NCI-H146 treated with DMSO at 0.1 percent for 48 hours (cell line): ENCODE data around the gene SALL2.

ENCODE experiments used
- DNase-seq: peaks from one replicate; lab custom pipeline; 2025; ENCODE audit not compliant: unreplicated experiment; lab: John Stamatoyannopoulos, UW

SALL2 gene

DNA sequence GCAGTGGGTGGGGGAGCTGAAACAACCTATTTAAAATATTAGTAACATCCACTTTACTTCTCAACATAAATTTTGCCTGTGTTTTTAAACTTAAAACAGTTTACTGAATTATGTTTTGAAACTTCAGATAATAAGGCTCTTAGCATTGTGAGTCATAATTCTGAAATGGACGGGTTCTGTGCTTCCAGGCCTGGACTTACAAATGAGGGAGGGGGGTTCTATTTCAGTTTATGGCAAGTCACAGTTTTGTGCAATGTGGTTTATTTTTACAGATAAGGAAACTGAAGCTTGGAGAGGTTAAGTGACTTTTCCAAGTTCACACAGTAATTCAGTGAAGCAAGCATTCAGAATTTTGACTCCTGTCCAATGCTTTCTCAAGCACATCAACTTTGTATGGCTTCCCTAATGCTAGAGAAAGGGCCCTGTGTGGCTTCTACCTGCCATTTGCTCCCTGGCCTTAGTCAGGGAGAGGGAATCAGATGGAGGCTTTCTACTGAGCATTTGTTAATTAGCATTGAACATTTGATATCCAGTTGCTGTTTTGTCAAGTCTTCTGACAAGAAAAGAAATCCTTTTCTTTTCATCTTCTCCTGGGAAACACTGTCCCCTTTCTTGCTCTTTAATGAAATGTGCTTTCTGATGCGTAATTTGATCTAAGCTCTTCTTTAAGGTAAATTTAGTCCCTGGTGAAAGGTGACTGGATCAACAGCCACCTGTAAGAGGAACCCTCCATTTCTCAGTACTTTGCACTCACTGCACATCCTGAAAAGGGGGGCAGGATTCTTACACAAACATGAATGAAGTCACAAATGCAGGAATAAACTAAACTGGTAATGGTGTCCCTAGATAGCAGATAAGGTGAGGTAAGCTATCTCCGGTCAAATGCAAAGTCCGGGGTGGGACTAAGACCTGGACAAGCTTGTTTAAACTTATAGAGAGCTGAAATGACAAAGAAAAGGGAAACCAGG is 2.5 kb upstream of the SALL2 start:
- DNase-seq = no peak

DNA sequence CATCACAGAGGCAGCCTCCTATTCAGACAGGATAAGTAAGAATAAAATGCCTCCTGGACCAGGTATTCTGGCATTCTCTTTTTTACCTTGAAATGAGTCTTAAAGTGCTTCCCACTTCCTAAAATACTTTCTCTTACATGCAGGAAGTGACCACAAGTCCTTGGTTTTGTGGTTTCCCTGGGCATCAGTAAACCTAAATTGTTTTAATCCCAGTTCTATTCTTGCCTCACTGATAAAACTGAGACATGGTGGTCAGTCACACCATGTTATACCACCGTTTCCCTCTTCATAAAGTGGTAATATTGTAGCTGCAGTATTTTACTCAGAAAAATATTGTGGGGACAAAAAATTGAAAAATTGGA is 1.2 kb upstream of the SALL2 start:
- DNase-seq = no peak

DNA sequence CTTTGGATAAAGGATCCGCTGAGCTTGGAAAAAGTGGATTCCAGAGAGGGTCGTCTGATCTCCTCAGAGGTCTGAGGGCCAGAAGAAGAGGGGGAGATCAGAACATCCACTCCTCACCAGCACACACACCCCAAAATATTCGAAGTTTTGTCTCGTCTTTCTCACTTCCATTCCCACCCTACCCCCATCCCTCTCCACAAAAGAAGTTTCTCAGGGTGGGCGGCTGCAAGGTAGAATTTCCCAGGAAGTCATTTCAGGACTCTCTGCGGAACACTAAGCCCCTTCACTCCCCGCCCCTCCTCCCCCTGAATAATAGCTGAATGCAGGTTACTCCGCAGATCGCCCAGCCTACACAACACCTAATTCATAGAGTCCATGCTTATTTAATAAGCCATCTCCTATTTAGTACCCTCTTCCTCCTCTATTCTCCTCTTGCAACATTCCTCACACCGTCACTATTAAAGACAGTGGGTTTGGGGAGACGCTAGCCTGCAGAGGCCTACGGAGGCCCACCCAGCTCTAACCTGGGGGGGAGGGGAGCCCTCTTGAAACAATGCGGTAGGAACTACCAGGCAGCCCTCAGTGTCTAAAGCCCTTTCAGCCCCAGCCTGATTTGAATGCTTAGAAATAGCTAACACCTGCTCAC is 649 bp upstream of the SALL2 start:
- peak; percentile 52 for DNase-seq

DNA sequence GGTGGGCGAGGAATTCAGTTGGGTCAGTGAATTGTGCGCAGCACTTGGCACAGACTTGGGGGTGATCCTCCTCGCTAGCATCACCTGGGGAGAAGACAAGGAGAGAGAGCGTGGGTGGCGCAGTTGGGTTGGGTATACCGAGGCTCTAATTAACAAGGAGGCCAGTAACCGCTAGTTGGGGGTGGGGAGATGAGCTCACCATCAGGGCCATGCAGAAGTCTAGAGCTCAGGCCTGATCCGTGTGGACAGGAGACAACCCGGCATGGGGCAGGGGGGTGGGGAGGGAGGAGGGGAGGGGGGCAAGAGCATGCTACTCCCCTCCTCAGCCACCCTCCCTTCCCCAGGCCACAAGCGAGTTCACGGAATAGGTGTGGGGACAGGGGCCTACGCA is 580 bp downstream of the SALL2 start:
- no peak for DNase-seq

DNA sequence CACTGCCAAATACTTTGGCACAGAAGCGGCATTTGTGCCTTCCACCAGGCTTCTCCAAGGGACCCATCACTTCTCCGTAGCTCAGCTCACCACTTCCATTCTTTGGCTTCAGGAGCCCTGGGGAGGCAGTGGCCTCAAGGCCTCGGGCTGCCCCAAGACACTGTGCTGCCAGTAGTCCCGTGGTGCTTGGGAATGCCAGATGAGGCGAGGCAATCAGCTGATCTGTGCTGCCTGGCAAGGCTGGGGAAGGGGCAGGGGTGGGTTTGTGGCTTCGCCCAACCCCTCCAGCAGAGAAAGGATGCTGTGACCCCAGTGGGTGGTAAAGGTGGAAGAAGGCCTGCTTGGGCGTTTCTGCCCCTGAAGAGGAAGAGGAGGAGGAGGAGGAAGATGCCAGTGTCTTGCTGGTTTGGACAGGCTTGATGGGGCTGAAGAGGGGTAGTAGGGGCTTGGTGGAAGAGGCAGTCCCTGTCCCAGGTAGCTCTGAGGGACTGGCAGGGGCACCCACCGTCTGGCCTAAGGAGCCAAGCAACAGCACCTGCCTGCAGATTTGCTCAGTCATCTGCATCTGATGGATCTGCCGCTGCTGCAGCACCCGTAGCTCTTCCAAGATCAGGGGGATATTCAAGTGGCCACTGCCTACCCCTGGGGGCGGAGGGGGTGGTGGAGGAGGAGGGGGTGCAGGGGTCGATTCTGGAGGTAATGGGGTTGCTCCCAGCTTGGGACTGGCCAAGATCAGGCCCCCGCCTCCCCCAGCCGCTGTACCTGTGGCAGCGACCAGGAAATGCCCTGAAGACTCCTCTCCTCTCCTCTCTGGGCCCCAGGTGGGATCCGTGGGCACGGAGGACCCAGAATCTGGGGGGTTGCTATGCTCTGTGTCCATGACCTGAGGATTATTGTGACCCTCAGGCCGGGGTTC is 1.3 kb downstream of the SALL2 start:
- DNase-seq = no peak

DNA sequence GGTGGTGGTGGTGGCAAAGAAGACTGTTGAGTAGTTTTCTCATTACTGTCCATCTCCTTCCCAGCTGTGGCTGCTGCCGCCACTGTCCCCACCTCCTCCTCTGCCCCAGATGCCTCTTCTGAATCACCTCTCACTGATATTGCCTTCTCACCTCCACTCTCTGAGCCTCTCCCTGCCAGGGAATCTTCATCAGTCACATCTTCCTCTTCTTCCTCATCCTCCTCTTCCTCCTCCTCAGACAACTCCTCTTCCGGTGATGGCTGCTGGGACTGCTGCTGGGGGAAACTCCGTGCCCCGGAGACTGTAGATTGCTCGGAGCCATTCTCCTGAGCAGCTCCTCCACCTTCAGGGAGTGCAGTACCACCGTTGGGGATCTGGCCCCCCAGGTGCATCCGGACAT is 2.9 kb downstream of the SALL2 start:
- DNase-seq = no peak

DNA sequence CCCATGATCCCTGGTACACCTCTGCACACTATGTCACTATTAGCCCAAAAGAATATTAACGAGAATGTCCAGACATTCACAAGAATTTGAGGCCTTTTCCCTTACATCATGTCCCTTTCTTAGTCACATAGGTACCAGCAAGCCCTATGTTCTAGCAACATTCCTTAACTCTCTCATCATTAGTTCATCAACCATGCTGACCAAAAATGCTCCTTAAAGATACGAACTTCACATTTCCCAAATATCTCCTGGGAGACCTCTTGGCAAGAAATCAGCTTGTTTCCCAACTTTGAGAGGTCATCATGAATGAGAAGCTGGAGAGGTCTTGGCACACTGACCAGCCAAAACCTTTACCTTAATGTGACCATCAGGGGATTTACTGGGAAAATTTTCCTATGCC is 4.6 kb downstream of the SALL2 start:
- DNase-seq = no peak

DNA sequence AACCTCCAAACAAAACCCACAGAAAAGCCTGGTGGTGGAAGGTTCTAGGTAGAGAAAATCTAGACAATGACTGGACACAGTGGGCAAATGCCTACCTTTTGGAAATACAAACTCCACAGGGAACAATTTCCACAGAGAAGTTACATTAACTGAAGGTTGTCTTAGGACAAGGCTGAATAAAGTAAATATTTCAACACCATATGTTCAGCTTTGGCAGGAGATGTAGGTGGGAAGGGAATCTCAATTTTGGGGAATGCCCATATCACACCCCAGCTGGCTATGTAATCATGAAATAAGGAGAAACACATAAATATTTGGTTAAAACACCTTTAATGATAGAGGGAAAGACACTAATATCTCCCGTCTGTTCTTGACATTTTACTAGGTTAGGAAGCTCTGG is 5.4 kb downstream of the SALL2 start:
- DNase-seq = no peak

DNA sequence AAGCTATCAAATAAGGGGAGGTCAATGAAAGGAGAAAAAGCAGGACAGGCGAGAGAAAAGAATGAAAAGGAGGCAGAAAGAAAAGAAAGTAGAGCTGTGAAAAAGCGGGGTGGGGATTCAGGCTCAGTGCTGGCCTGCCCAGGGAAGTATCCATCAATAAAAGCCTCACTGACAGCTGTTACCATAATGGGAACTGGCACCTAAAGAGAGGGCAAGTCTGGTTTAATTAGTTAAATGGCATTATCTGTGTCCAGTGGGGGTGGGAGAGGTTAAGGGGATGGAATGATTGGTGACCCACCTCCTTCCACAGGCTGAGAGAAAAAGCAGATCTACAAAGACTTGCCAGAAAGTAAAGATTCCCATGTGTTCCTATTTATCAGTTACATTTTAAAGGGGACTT is 7.4 kb downstream of the SALL2 start:
- no peak for DNase-seq

DNA sequence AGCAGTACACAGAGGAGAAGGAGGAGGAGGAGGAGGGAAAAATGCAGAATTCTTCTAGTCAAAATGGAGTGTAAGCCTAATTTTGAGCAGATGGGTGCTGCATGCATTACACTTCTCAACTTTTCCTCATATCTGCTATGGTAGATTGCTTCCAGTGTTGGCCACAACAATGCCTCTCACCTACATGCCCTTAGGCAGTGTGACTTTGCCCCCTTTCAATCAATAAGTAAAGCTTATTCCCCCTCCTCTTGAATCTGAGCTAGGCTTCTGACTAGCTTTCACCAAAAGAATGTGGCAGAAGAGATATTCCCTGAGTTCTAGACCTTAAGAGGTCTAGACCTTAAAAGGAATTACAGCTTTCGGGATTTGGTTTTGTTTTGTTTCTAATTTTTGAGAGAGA is 11.8 kb downstream of the SALL2 start:
- DNase-seq = no peak

DNA sequence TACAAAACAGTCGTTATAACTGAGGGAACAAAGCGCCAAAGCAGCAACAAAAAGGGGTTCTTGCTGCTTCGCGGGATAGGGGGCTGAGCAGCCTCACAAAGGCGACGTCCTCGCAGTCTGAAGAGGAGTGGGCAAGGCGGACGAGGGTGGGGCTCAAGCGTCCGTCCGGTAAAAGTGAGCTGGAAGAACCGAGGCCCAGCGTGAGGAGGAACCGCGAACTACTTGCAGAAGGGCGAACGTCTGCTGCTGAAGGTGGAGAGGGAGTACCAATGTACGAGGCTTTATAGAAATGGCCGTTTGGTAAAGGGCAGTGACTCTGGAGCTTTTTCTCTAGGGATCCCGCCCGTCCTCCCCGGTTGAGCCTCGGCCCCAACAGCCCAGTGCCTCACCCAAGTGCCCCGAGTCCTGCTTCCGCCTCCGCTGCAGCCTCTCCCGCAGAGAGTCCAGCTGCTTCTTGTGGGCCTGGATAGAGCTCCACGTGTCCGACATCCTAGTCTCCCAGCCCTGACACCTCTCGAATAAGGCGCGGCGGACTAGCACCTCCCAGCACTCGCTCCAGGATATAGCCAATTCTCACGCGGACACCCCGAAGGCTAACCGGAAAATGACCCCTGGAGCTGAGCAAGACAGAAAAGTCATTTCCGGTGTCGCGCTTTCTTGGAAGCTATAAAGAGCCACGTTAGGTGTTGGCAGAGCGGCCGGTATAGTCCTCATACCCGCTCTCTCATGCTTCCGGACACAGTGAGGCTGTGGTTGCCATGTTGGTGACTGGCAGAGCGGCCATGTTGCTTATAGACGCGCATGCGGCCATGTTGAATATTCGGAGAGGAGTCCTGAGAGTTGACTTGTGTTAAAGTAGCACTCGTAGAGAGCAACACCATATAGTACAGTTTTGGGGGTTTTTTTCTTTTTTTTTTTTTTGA is 15.2 kb downstream of the SALL2 start, which contains the start of gene METTL3:
TSS of gene METTL3 (minus strand) at position 606 of the 923 bp plus-strand sequence. CDS start at position 489, 117 bp downstream.
- peak; percentile 96 for DNase-seq

DNA sequence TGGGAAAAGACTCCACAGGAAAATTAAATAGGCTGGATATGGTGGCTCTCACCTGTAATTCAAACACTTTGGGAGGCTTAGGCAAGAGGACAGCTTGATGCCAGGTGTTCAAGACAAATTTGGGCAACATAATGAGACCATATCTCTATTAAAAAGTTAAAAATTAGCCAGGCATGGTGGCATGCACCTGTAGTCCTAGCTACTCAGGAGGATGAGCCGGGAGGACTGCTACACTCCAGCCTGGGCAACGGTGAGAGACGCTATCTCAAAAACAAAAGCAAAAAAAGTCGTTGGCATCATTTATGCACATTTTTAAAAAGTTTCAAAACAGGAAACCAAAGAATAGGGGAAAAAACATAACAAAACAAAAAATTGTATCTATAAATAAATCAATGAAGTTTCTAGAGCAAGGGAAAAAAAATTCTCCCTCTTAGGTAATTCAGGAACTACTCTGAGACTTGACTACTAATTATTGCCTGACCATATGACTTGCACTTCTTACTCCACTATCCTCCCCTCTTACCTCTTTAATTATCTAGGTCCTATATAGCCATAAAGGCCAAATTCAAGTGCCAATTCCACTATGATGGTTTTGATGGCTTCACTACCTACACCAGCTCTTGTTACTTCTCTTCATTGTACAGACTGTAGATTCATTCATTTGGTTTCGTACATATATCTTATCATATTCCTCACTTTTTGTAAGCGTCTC is 16.6 kb downstream of the SALL2 start:
- DNase-seq = no peak

DNA sequence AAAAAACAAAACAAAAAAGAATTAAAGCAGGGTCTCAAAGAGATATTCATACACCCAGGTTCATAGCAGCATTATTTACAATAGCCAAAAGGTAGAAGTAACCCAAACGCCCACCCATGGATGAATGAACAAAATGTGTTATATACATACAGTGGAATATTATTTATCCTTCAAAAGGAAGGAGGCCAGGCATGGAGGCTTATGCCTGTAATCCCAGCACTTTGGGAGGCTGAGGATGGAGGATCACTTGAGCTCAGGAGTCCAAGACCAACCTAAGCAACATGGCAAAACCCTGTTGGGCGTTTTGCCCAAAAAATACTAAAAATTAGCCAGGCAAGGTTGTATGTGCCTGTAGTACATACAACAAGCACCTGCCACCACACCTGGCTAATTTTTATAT is 19.6 kb downstream of the SALL2 start:
- no peak for DNase-seq

DNA sequence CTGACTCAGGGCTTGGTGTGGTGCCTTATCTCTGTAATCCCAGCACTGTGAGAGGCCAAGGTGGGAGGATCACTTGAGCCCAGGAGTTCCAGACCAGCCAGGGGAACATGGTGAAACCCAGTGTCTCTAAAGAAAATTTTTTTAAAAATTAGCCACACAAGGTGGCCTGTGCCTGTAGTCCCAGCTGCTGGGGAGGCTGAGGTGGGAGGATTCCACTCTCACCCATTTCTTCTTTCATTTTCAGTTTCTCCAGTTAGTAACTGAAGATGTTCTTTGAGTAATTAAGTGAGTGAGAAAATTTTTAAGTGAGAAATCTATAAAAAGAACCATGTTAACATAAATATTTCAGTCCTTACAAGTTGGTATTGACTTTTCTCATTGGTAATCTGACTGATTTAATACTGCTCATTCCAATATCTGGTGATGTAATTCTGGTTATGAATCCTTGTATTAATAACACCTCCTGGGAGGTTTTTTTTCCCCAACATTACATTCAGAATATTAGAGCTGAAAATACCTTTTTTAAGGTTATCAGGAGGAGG is 21.1 kb downstream of the SALL2 start:
- DNase-seq = no peak

DNA sequence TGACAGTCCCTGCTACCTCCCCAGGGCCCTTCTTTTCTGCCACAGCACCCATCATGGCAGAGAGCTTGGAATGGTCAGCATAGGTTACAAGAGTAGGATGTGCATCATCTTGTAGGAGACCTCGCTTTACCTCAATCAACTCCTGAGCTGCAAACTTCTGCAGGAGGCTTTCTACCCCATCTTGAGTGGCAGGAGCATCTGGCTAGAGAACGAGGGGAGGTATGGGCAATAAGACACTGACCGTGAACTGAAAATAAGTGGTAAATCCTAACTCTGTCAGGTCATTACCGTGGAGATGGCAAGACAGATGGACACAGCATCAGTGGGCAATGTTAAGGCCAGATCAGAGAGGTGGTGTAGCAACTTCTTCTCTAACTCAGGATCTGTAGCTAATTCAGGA is 22.8 kb downstream of the SALL2 start:
- no peak for DNase-seq

DNA sequence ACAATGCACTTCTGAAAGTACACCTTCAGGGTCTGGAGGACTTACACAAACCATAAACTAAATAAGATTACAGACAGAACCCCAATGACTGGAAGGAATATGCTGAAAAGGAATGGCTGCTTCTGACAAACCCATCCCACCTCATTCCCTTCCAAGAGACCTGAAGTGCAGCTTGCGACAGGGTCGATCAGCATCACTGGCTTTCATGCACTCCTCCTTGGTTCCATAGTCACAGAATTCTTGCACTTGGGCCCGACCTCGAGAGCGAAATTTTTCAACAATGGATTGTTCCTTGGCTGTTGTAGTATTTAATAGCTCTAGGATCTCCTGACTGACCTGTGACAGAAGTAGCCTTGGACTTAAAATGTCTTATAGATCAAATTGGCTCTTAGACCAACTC is 24.6 kb downstream of the SALL2 start:
- DNase-seq = no peak

DNA sequence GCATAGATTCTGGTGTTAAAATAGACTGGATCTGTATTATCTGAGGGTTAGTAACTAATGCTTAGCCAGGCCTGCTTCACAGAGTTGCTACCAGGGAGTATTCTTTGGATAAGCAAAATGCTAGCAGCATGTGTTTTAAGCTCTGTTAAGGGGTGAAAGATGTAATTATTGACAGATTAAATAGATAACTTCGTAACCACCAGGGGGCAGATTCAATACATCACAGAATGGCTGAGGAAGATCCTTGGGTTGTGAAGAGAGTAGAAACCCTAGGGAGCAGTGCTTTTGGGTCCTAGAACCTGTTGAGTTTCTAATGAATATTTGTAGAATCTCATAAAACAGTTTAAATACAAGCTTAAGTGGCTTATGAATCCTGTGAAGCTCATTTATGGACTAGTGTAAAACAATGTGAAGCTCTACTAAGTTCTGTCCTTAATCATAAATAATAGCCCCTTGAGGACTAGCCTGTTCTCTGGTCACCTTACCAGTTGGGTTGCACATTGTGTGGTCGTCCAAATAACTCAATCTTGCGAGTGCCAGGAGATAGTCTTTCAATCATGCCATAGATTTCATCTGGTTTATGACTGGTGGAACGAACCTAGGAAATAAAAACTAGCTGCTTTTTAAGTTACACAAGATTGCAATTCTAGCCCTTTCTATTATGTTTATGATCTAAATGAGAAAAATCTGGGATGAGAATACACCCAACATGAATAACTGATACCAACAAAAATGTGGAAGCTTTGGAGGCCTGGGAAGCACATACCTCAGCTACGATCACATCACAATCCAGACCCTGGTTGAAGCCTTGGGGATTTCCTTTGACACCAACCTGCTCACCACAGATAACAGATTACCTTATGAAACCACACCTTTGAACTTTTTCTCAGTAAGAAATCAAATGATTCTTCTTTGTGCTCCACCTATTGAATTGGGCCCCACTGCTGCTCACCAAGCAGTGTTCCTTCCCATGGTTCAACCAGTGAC is 27.3 kb downstream of the SALL2 start:
- peak; percentile 45 for DNase-seq

DNA sequence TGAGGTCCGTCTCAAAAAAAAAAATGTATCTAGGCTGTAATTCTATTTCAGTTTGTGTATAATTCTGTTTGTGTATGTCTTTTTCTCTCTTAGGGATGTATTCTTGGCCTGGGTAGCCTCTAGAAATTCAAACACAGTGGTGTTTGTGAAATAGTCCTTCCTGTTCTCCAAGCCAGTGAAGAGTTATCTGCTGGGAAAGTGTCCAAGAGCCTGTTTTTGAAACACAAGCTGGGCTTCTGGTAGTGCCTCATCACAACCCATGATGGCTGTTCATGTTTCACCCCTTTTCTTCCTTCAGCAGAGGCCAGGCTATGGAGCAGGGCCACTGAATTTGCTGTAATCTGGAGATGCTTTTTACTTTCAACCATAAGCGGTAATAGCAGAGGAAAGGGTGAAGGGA is 29.7 kb downstream of the SALL2 start:
- DNase-seq = no peak
